B cell (primary cell): ENCODE measurements around the gene IRF9. TPM values are rescaled to one million over a fixed set of nuclear protein-coding genes. Genes with fewer than 3 reads are reported as not detected.

Experiments
- ATAC-seq: fragments of 200-7000 bp; cut with Tn5 transposase; one replicate; pipeline ENCODE4 v1.10.0; 2021; ENCODE audit warnings: low read depth, mild to moderate bottlenecking, moderate number of reproducible peaks, moderate library complexity
- CTCF ChIA-PET: fragments of 350-600 bp; sonication (Branson Sonifier 250); formaldehyde crosslinking; loops from one replicate; lab custom pipeline; 2021; ENCODE audit warnings: antibody characterized with exemption, inconsistent platforms; lab: Charles Lee
- POLR2A ChIA-PET: fragments of 350-600 bp; sonication (Branson Sonifier 250); formaldehyde crosslinking; loops from one replicate; lab custom pipeline; 2021; ENCODE audit warnings: antibody characterized with exemption; lab: Charles Lee
- DNase-seq: peaks from one replicate; pipeline ENCODE4 v3.0.0; 2013
- H2AFZ ChIP-seq: 2 replicates; pipeline ENCODE4 v1.6.1; 2012; ENCODE audit warnings: mild to moderate bottlenecking, low read depth, low read length; ENCODE audit not compliant: insufficient read depth, poor library complexity, severe bottlenecking
- H3K27ac ChIP-seq, 2 donors: 1 replicate in 1 of 2; 2 replicates in 1 of 2; pipeline ENCODE4 v1.5.1; 2012 to 2013; ENCODE audit warnings: low read length in 2 of 2, mild to moderate bottlenecking in 2 of 2, moderate library complexity in 1 of 2
- H3K27me3 ChIP-seq, 4 experiments: fragments of 200-600 bp in 1 of 4; sonication (generic) in 1 of 4; replicated peaks in 1 of 4; 1 replicate in 2 of 4; 2 replicates in 2 of 4; pipeline versions ENCODE4 v1.6.1 to v1.7.0; 2013 to 2016; ENCODE audit warnings: low read length in 3 of 4, mild to moderate bottlenecking in 2 of 4, mixed read lengths in 1 of 4, moderate library complexity in 1 of 4; ENCODE audit not compliant: insufficient read depth in 4 of 4, control insufficient read depth in 3 of 4; ENCODE audit errors: control extremely low read depth in 1 of 4
- H3K36me3 ChIP-seq, 2 experiments: replicated peaks in 1 of 2; 1 replicate in 1 of 2; 2 replicates in 1 of 2; pipeline versions ENCODE4 v1.6.1 to v1.7.1; 2013; ENCODE audit warnings: low read length in 1 of 2; ENCODE audit not compliant: insufficient read depth in 2 of 2, control insufficient read depth in 1 of 2; ENCODE audit errors: control extremely low read depth in 1 of 2, extremely low read depth in 1 of 2
- H3K4me1 ChIP-seq, 2 donors: fragments of 200-600 bp in 1 of 2; sonication (generic) in 1 of 2; 1 replicate in 1 of 2; 2 replicates in 1 of 2; pipeline versions ENCODE4 v1.5.1 to v1.6.1; 2013 to 2017; ENCODE audit warnings: low read length in 2 of 2; ENCODE audit not compliant: control insufficient read depth in 2 of 2, insufficient read depth in 2 of 2
- H3K4me2 ChIP-seq: replicated peaks from 2 replicates; pipeline ENCODE3; 2012; ENCODE audit warnings: mild to moderate bottlenecking, low read depth, low read length; ENCODE audit not compliant: poor library complexity, severe bottlenecking
- H3K4me3 ChIP-seq, 5 experiments: fragments of 200-600 bp in 1 of 5; sonication (generic) in 1 of 5; 1 replicate in 3 of 5; 2 replicates in 2 of 5; pipeline versions ENCODE4 v1.5.1 to v1.7.0; 2011 to 2016; ENCODE audit warnings: low read length in 4 of 5, mild to moderate bottlenecking in 4 of 5, low read depth in 2 of 5, control low read depth in 1 of 5, moderate library complexity in 1 of 5; ENCODE audit not compliant: insufficient read depth in 1 of 5; ENCODE audit errors: control extremely low read depth in 1 of 5, extremely low read depth in 1 of 5
- H3K79me2 ChIP-seq: fragments of 200-600 bp; sonication (generic); one replicate; pipeline ENCODE4 v1.6.0; 2016; ENCODE audit warnings: low read length; ENCODE audit not compliant: control insufficient read depth, insufficient read depth
- H3K9ac ChIP-seq: fragments of 200-600 bp; sonication (generic); 2 replicates; pipeline ENCODE4 v1.6.1; 2017; ENCODE audit warnings: mild to moderate bottlenecking, low read length, moderate library complexity
- H3K9me3 ChIP-seq, 3 donors: one replicate each; pipeline versions ENCODE4 v1.6.1 to v1.7.1; 2013; ENCODE audit warnings: low read length in 2 of 3; ENCODE audit not compliant: control insufficient read depth in 2 of 3, insufficient read depth in 1 of 3; ENCODE audit errors: control extremely low read depth in 1 of 3
- H4K20me1 ChIP-seq: 2 replicates; pipeline ENCODE4 v1.6.0; 2012; ENCODE audit warnings: mild to moderate bottlenecking, low read length; ENCODE audit not compliant: insufficient read depth, control insufficient read depth, poor library complexity, severe bottlenecking
- H3K27ac Mint-ChIP-seq: one replicate; pipeline ENCODE4 v1.8.0; 2021; ENCODE audit warnings: mixed read lengths
- H3K27me3 Mint-ChIP-seq: one replicate; pipeline ENCODE4 v1.8.0; 2021; ENCODE audit warnings: mixed read lengths
- H3K4me1 Mint-ChIP-seq: one replicate; pipeline ENCODE4 v1.8.0; 2021; ENCODE audit warnings: mixed read lengths
- H3K4me3 Mint-ChIP-seq: one replicate; pipeline ENCODE4 v1.8.0; 2021; ENCODE audit warnings: mixed read lengths
- H3K9me3 Mint-ChIP-seq: one replicate; pipeline ENCODE4 v1.8.0; 2022; ENCODE audit warnings: mixed read lengths; ENCODE audit not compliant: insufficient read depth
- CTCF ChIP-seq: fragments of 200-600 bp; IDR thresholded peaks from one replicate; pipeline ENCODE4 v1.8.0; 2022; ENCODE audit warnings: antibody characterized with exemption, mild to moderate bottlenecking
- EZH2 ChIP-seq: IDR thresholded peaks from 2 replicates; pipeline ENCODE4 v1.6.1; 2012; ENCODE audit warnings: borderline replicate concordance, low read depth, mild to moderate bottlenecking, moderate library complexity, low read length; ENCODE audit not compliant: insufficient read depth, poor library complexity, severe bottlenecking
- WGBS: methylation state at CpG from one replicate; pipeline ENCODE4 v1.1.5; 2013; ENCODE audit warnings: missing lambda C conversion rate; ENCODE audit not compliant: insufficient coverage; 5-methylcytosine and 5-hydroxymethylcytosine counted together
- intact Hi-C: fragments of 100-400 bp; cut with micrococcal nuclease; formaldehyde crosslinking; loops from one replicate; pipeline ENCODE4 v1.10.0; 2022
- polyA plus RNA-seq: library from polyadenylated mRNA; depleted of rRNA; stranded (reverse); fragments of >200 nt; gene quantifications from 2 replicates; pipeline ENCODE4 v1.2.3, GENCODE V29; 2012
- total RNA-seq, 2 donors: library from RNA; stranded (reverse); fragments of 120-200 nt in 1 of 2; gene quantifications; 1 replicate in 1 of 2; 2 replicates in 1 of 2; pipeline versions ENCODE4 v1.2.3 to v1.2.4, GENCODE V29; 2013 to 2022

The IRF9 gene
- total and polyA plus RNA-seq, 2 donors (not counting 1 experiment from before 2014, with no cell fraction given): 191 to 269 TPM

GRCh38 chr14:24179294-24179960 lies 18.4 kb downstream of the IRF9 start:
- Histone ChIP-seq H3K4me3 (no peak overlapping the region), H3K4me2 (no peak overlapping the region), H4K20me1 (no peaks in the 10 kb centered on the region), H3K79me2 (no peaks in the 10 kb centered on the region), H3K36me3 (peaks cover 3 to 64% of the 10 kb centered on the region in 2 experiments), H2AFZ (no peak overlapping the region), H3K4me1 (no peaks in the 10 kb centered on the region), H3K9me3 (no peaks in the 10 kb centered on the region), H3K27ac (no peak overlapping the region), H3K9ac (no peak overlapping the region), H3K27me3 (no peaks in the 10 kb centered on the region)
- POLR2A ChIA-PET: interaction anchor here (0.6 to 0.8 kb wide), 3 partner anchors 10 to 73 kb away, joined by 3 to 6 read pairs (median 5); partner anchors contain the start of gene MDP1
- ATAC-seq: no peak
- CTCF ChIA-PET: interaction anchor here (1.0 to 1.2 kb wide), 2 partner anchors 85 to 129 kb away, joined by 3 read pairs; partner anchors contain the start of gene CIDEB
- H3K9me3 Mint-ChIP-seq: no peaks in the 10 kb centered on the region
- no peak for TF ChIP-seq EZH2
- no peak for TF ChIP-seq CTCF
- WGBS: 73% methylated on average over 9 of the region's 14 CpGs
- peaks cover 8% of the 10 kb centered on the region for H3K4me1 Mint-ChIP-seq
- H3K27me3 Mint-ChIP-seq: no peaks in the 10 kb centered on the region
- intact Hi-C loops: no loop called here
- no peak overlapping the region for H3K4me3 Mint-ChIP-seq
- H3K27ac Mint-ChIP-seq: no peak overlapping the region
- no peak for DNase-seq
